Adipocyte (in vitro differentiated cells): ENCODE results near the gene CENATAC.

Source experiments
- DNase-seq: peaks from one replicate; pipeline ENCODE4 v3.0.0-alpha.2; 2015; ENCODE audit warnings: low read depth
- H3K27me3 ChIP-seq: replicated peaks from 2 replicates; pipeline ENCODE4 v1.7.0; 2013; ENCODE audit warnings: mild to moderate bottlenecking, low read length, moderate library complexity; ENCODE audit not compliant: control insufficient read depth, insufficient read depth
- H3K36me3 ChIP-seq: 2 replicates; pipeline ENCODE4 v1.7.0; 2013; ENCODE audit warnings: low read length, mild to moderate bottlenecking, moderate library complexity; ENCODE audit not compliant: control insufficient read depth, insufficient read depth, severe bottlenecking
- H3K4me1 ChIP-seq: 2 replicates; pipeline ENCODE4 v1.7.0; 2013; ENCODE audit warnings: mild to moderate bottlenecking, low read length, moderate library complexity; ENCODE audit not compliant: control insufficient read depth, insufficient read depth
- H3K4me3 ChIP-seq: 2 replicates; pipeline ENCODE4 v1.7.0; 2013; ENCODE audit warnings: mild to moderate bottlenecking, low read length, moderate library complexity
- H3K9ac ChIP-seq: 2 replicates; pipeline ENCODE4 v1.7.0; 2013; ENCODE audit warnings: mild to moderate bottlenecking, low read length, moderate library complexity
- H3K9me3 ChIP-seq: 2 replicates; pipeline ENCODE4 v1.7.0; 2013; ENCODE audit warnings: mild to moderate bottlenecking, low read length, moderate library complexity; ENCODE audit not compliant: control insufficient read depth

CENATAC gene

DNA sequence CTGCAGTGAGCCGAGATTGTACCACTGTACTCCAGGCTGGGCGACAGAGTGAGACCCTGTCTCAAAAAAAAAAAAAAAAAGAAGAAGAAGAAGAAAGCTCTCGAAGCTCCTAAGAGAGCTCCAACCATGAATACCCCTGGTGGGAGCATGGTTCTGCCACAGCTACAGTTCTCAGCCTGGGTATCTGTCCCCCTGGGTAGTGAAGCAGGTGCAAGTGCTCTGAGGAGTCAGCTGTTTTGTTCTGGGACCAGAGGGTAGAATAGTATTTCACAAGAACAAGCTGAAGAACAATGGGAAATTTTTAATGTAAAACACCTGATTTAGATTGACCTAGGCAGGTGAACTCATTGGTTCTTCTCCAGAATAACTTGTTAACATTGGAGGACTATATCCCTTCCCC is 63.3 kb downstream of the CENATAC start:
- Histone ChIP-seq H3K9me3 (no peaks in the 10 kb centered on the region), H3K36me3 (no peaks in the 10 kb centered on the region), H3K4me3 (no peak overlapping the region), H3K9ac (no peak overlapping the region), H3K4me1 (peaks cover 13% of the 10 kb centered on the region), H3K27me3 (no peaks in the 10 kb centered on the region)
- DNase-seq, result no peak

DNA sequence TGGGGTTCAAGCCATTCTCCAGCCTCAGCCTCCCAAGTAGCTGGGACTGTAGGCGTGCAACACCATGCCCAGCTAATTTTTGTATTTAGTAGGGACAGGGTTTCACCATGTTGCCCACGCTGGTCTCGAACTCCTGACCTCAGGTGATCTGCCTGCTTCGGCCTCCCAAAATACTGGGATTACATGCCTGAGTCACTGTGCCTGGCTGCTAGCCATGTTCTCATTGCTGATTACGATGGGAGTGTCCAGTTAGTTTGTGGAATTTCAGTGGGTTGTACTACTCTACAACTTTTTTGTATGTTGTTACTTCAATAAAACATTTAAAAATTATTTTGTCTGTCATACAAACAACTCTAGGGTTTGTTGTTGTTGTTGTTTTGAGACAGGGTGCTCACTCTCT is 64.8 kb downstream of the CENATAC start:
- Histone ChIP-seq H3K4me1 (peaks cover 13% of the 10 kb centered on the region), H3K9me3 (no peaks in the 10 kb centered on the region), H3K36me3 (no peaks in the 10 kb centered on the region), H3K9ac (no peak overlapping the region), H3K4me3 (no peak overlapping the region), H3K27me3 (no peaks in the 10 kb centered on the region)
- DNase-seq, result peak; percentile 69

DNA sequence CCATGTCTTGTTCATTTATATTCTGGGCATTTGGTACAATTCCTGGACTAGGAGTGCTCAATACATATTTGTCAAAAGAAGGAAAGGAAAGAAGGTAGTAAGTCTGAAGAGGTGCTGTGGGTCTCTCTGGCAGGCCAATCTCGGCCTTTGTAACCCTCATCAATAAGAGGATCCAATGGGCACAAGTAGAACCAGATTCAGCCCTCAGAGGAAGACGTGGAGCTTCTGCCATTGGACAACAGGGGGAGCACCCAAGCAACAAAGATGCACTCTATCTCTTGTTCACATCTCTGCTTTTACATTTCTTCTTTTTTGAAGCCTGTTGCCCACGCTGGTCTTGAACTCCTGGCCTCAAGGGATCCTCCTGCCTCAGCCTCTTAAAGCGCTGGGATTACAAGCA is 67.4 kb downstream of the CENATAC start:
- H3K4me3 ChIP-seq, result no peak overlapping the region
- no peaks in the 10 kb centered on the region for H3K9me3 ChIP-seq
- peaks cover 5% of the 10 kb centered on the region for H3K36me3 ChIP-seq
- peak; percentile 43 for DNase-seq
- no peaks in the 10 kb centered on the region for H3K27me3 ChIP-seq
- no peak overlapping the region for H3K9ac ChIP-seq
- H3K4me1 ChIP-seq, result peaks cover 14% of the 10 kb centered on the region
